Fibroblast of the aortic adventitia (primary cell): Measurements from ENCODE around the gene MSH3. TPM values are rescaled to one million over a fixed set of nuclear protein-coding genes. Genes with fewer than 3 reads are reported as not detected.
A peak's percentile ranks its signal among the peaks of the same experiment; 100 is the strongest.

Experiments
- DNase-seq: peaks from one replicate; pipeline ENCODE4 v3.0.0-alpha.2; 2010; ENCODE audit warnings: low read depth
- H3K4me3 ChIP-seq: 2 replicates; pipeline ENCODE4 v1.5.1; 2011; ENCODE audit warnings: low read depth, mild to moderate bottlenecking, control low read depth, low read length, moderate library complexity
- CTCF ChIP-seq: IDR thresholded peaks from 2 replicates; pipeline ENCODE4 v1.5.1; 2011; ENCODE audit warnings: mild to moderate bottlenecking, low read length, control low read depth, inconsistent platforms; ENCODE audit not compliant: insufficient read depth
- total RNA-seq: library from RNA; depleted of rRNA; stranded (reverse); fragments of >200 nt; gene quantifications from 2 replicates; pipeline ENCODE4 v1.2.3, GENCODE V29; 2012; ENCODE audit warnings: low replicate concordance

The MSH3 gene
- total RNA-seq, 1 donor: 25.0 TPM

GRCh38 chr5:80665057-80665456, 10.6 kb downstream of the MSH3 start:
- TF ChIP-seq CTCF: no peak
- H3K4me3 ChIP-seq: no peak overlapping the region
- DNase-seq: no peak

GRCh38 chr5:80667384-80667783, 12.9 kb downstream of the MSH3 start:
- no peak overlapping the region for H3K4me3 ChIP-seq
- DNase-seq: no peak
- TF ChIP-seq CTCF: no peak

- no peak for DNase-seq
- TF ChIP-seq CTCF: no peak
- H3K4me3 ChIP-seq: no peak overlapping the region
These were observed 13.8 kb downstream of the MSH3 start for GRCh38 chr5:80668016-80668969.

GRCh38 chr5:80672140-80672736, 17.8 kb downstream of the MSH3 start:
- peak; percentile 81 for DNase-seq
- TF ChIP-seq CTCF: peak; percentile 93
- no peak overlapping the region for H3K4me3 ChIP-seq

GRCh38 chr5:80676706-80677105, 22.3 kb downstream of the MSH3 start:
- TF ChIP-seq CTCF: no peak
- no peak for DNase-seq
- no peak overlapping the region for H3K4me3 ChIP-seq

GRCh38 chr5:80686757-80687156, 32.3 kb downstream of the MSH3 start:
- DNase-seq: peak; percentile 51
- H3K4me3 ChIP-seq: no peak overlapping the region
- peak; percentile 34 for TF ChIP-seq CTCF
